Measurements from ENCODE around the gene PTGFRN. TPM values are rescaled to one million over a fixed set of nuclear protein-coding genes. Genes with fewer than 3 reads are reported as not detected.
A peak's percentile ranks its signal among the peaks of the same experiment; 100 is the strongest.

PTGFRN gene
- total and polyA plus RNA-seq, 12 donors: 21.2 to 318 (median 170) TPM

GRCh38 chr1:117017062-117017461 is 107.3 kb downstream of the PTGFRN start:
- Histone ChIP-seq H3K36me3 (no peaks in the 10 kb centered on the region), H3K4me3 (no peak overlapping the region), H3K9me3 (no peaks in the 10 kb centered on the region), H3K4me1 (peaks cover 0 to 13% (median 0%) of the 10 kb centered on the region in 9 donors), H3K27me3 (no peaks in the 10 kb centered on the region), H3K27ac (peak overlapping the region in 2 of 10 donors; percentile 50 to 65)
- 81 to 83% methylated on average over 4 of the region's 4 CpGs for WGBS, 2 donors
- intact Hi-C loops (cut with DNase I): no loop called here
- TF ChIP-seq CTCF (IDR thresholded peaks at IDR 0.05): no peak
- ATAC-seq (no peak), DNase-seq (no peak)

- DNase-seq: peak in 1 of 2 donors; percentile 49
- Histone ChIP-seq H3K4me3 (no peak overlapping the region), H3K27me3 (no peaks in the 10 kb centered on the region), H3K9me3 (no peaks in the 10 kb centered on the region), H3K36me3 (no peaks in the 10 kb centered on the region), H3K4me1 (peaks cover 0 to 13% (median 0%) of the 10 kb centered on the region in 9 donors), H3K27ac (peak overlapping the region in 4 of 10 donors; percentile 8 to 65 (median 38))
- intact Hi-C loops (cut with DNase I): no loop called here
- WGBS, 2 donors: 45 to 61% methylated on average over 3 of the region's 3 CpGs
- ATAC-seq: peak in 7 of 8 donors; percentile 58 to 94 (median 86)
- TF ChIP-seq CTCF (IDR thresholded peaks at IDR 0.05): no peak
Measured at GRCh38 chr1:117017648-117018047, 107.9 kb downstream of the PTGFRN start.

- no peak overlapping the region for H3K27ac ChIP-seq
Measured at GRCh38 chr1:117020526-117021156, 110.9 kb downstream of the PTGFRN start.

GRCh38 chr1:117022114-117022513 is 112.4 kb downstream of the PTGFRN start:
- intact Hi-C loops (cut with DNase I): no loop called here
- Histone ChIP-seq H3K4me1 (peaks cover 0 to 21% (median 7%) of the 10 kb centered on the region in 9 donors), H3K36me3 (no peaks in the 10 kb centered on the region), H3K27me3 (no peaks in the 10 kb centered on the region), H3K27ac (no peak overlapping the region), H3K9me3 (no peaks in the 10 kb centered on the region), H3K4me3 (no peak overlapping the region)
- WGBS, 2 donors: 60 to 77% methylated on average over 3 of the region's 3 CpGs
- no peak for TF ChIP-seq CTCF (IDR thresholded peaks at IDR 0.05)
- no peak for DNase-seq
- ATAC-seq: no peak

More at GRCh38 chr1:117020526-117021156, 110.9 kb downstream of the PTGFRN start:
- TF ChIP-seq CTCF (IDR thresholded peaks at IDR 0.05): no peak
- H3K4me1 ChIP-seq: peaks cover 0 to 13% (median 0%) of the 10 kb centered on the region in 9 donors
- ATAC-seq: no peak
- 30 to 36% methylated on average over 1 of the region's 1 CpG for WGBS, 2 donors
- DNase-seq: no peak
- H3K27me3 ChIP-seq: no peaks in the 10 kb centered on the region
- no peak overlapping the region for H3K4me3 ChIP-seq
- H3K9me3 ChIP-seq: no peaks in the 10 kb centered on the region
- intact Hi-C loops (cut with DNase I): no loop called here
- H3K36me3 ChIP-seq: no peaks in the 10 kb centered on the region
